SK-N-SH (cell line): ENCODE results near the gene SEC14L1.

Experiments
- CTCF ChIP-seq: fragments of 200-600 bp; sonication (generic); IDR thresholded peaks from 2 replicates; pipeline ENCODE4 v1.6.1; 2017; ENCODE audit warnings: antibody characterized with exemption, mild to moderate bottlenecking, moderate library complexity
- EZH2phosphoT487 ChIP-seq: fragments of 200-600 bp; sonication (generic); IDR thresholded peaks from 2 replicates; pipeline ENCODE4 v1.6.1; 2017; ENCODE audit warnings: low read depth, mixed run types, mild to moderate bottlenecking, antibody characterized with exemption, moderate library complexity, borderline replicate concordance
- FOSL2 ChIP-seq: IDR thresholded peaks from 2 replicates; pipeline ENCODE4 v1.4.0; 2012; ENCODE audit warnings: low read depth, mild to moderate bottlenecking, moderate library complexity, borderline replicate concordance
- GABPA ChIP-seq: IDR thresholded peaks from 2 replicates; pipeline ENCODE4 v1.4.0; 2012; ENCODE audit warnings: low read depth, mild to moderate bottlenecking
- NFIC ChIP-seq: IDR thresholded peaks from 2 replicates; pipeline ENCODE4 v1.4.0; 2012; ENCODE audit warnings: borderline replicate concordance
- POLR2AphosphoS5 ChIP-seq: IDR thresholded peaks from 2 replicates; pipeline ENCODE4 v1.6.1; 2012; ENCODE audit warnings: low read depth, low read length
- RAD21 ChIP-seq: IDR thresholded peaks from 2 replicates; pipeline ENCODE4 v1.6.1; 2012; ENCODE audit warnings: mild to moderate bottlenecking, low read length
- SIN3A ChIP-seq: IDR thresholded peaks from 2 replicates; pipeline ENCODE4 v1.6.1; 2012; ENCODE audit warnings: low read depth, mild to moderate bottlenecking, low read length, moderate library complexity, borderline replicate concordance
- ZBTB33 ChIP-seq: IDR thresholded peaks from 2 replicates; pipeline ENCODE4 v1.4.0; 2012; ENCODE audit warnings: low read depth, borderline replicate concordance

GRCh38 chr17:77109764-77110359 lies 30.9 kb upstream of the SEC14L1 start:
- no peak for TF ChIP-seq POLR2AphosphoS5
- no peak for TF ChIP-seq CTCF
- TF ChIP-seq RAD21 = no peak
- TF ChIP-seq GABPA = peak; percentile 35; the same call in 1 of the 2 replicates
- TF ChIP-seq ZBTB33 = no peak
- no peak for TF ChIP-seq FOSL2
- no peak for TF ChIP-seq NFIC
- no peak for TF ChIP-seq EZH2phosphoT487
- no peak for TF ChIP-seq SIN3A
